ENCODE data around the gene NRROS. TPM values are rescaled to one million over a fixed set of nuclear protein-coding genes. Genes with fewer than 3 reads are reported as not detected.
A peak's percentile ranks its signal among the peaks of the same experiment; 100 is the strongest.

Gene NRROS
- total and polyA plus RNA-seq, 2 of the 13 experiments (the other 11 are each of a cell fraction or from before 2014, with no cell fraction given): not detected

DNA sequence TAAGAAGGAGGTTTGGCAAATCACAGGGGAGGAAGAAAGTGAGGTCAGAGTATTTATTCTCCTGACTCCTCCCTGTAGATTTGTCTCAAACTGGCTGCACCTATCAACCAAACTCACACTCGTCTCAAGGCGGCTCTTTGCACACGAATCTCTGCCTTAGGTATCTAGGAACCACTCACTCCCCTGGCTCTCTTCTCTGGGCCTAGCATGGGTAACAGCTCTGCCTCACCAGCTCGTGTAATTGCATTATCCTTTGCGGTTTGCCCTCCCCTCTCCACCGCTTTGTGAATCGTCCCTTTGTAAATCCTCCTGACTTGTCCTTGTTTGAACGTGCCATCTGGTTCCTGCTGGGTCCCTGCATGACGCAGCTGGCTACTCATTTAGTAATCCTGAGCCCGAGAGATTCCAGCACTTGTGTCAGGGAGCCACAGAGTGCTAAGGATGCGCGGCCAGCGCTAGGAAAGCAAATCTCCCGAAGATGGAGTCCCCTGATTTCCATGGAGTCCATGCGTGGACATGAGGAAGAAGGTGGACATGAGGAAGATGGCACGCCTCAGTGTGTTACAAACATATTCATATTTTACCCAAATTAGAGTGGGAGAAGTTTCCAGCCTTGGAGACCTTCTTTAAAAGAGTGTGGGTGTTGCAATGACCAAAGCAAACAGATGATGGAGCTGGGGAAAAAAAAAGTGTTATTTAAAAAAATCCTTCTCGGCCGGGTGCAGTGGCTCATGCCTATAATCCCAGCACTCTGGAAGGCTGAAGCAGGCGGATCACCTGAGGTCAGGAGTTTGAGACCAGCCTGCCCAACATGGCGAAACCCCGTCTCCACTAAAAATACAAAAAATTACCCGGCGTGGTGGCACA lies 26.7 kb downstream of the NRROS start (continued):
- TF ChIP-seq KIAA2018 (CRISPR knock-in tag; IDR thresholded peaks at IDR 0.05; ENCODE audit: borderline replicate concordance) (no peak), SOX13 (IDR thresholded peaks at IDR 0.05) (no peak), SOX13 (CRISPR knock-in tag; conservative IDR thresholded peaks at IDR 0.05 in 1 of 2, IDR thresholded peaks at IDR 0.05 in 1 of 2) (peak in 1 of 2 experiments; percentile 81; a peak in 2 of 4 replicates), ZNF75D (CRISPR knock-in tag; IDR thresholded peaks at IDR 0.05; ENCODE audit: borderline replicate concordance) (no peak), NCOA1 (CRISPR knock-in tag; IDR thresholded peaks at IDR 0.05) (no peak), POLR2G (IDR thresholded peaks at IDR 0.05; ENCODE audit: low read depth, low read length) (no peak), RXRA (CRISPR knock-in tag; IDR thresholded peaks at IDR 0.05) (peak; percentile 82), ZFP91 (CRISPR knock-in tag; IDR thresholded peaks at IDR 0.05; ENCODE audit: borderline replicate concordance) (peak; percentile 48; the same call in 1 of the 2 replicates), RBFOX2 (IDR thresholded peaks at IDR 0.05; ENCODE audit: low read depth, low read length) (no peak), ZNF660 (CRISPR knock-in tag; IDR thresholded peaks at IDR 0.05; ENCODE audit: borderline replicate concordance, low read depth) (no peak), ZSCAN29 (CRISPR knock-in tag; conservative IDR thresholded peaks at IDR 0.05) (no peak)
- TF ChIP-seq, protein P1, sequence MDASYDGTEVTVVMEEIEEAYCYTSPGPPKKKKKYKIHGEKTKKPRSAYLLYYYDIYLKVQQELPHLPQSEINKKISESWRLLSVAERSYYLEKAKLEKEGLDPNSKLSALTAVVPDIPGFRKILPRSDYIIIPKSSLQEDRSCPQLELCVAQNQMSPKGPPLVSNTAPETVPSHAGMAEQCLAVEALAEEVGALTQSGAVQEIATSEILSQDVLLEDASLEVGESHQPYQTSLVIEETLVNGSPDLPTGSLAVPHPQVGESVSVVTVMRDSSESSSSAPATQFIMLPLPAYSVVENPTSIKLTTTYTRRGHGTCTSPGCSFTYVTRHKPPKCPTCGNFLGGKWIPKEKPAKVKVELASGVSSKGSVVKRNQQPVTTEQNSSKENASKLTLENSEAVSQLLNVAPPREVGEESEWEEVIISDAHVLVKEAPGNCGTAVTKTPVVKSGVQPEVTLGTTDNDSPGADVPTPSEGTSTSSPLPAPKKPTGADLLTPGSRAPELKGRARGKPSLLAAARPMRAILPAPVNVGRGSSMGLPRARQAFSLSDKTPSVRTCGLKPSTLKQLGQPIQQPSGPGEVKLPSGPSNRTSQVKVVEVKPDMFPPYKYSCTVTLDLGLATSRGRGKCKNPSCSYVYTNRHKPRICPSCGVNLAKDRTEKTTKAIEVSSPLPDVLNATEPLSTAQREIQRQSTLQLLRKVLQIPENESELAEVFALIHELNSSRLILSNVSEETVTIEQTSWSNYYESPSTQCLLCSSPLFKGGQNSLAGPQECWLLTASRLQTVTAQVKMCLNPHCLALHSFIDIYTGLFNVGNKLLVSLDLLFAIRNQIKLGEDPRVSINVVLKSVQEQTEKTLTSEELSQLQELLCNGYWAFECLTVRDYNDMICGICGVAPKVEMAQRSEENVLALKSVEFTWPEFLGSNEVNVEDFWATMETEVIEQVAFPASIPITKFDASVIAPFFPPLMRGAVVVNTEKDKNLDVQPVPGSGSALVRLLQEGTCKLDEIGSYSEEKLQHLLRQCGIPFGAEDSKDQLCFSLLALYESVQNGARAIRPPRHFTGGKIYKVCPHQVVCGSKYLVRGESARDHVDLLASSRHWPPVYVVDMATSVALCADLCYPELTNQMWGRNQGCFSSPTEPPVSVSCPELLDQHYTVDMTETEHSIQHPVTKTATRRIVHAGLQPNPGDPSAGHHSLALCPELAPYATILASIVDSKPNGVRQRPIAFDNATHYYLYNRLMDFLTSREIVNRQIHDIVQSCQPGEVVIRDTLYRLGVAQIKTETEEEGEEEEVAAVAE (CRISPR knock-in tag; IDR thresholded peaks at IDR 0.05; ENCODE audit: borderline replicate concordance): 0 out of 2 replicates have a peak, but pooled peaks have one; percentile 25

All from HepG2 (cell line).